Hepatocyte (in vitro differentiated cells): ENCODE measurements around the gene HSF2BP. TPM values are rescaled to one million over a fixed set of nuclear protein-coding genes. Genes with fewer than 3 reads are reported as not detected.

Experiments
- DNase-seq: peaks from one replicate; pipeline ENCODE4 v3.0.0-alpha.2; 2016; ENCODE audit warnings: low spot score
- H2AFZ ChIP-seq: fragments of 200-600 bp; sonication (generic); 2 replicates; pipeline ENCODE4 v1.6.0; 2016; ENCODE audit warnings: antibody characterized with exemption, mild to moderate bottlenecking
- H3K27ac ChIP-seq: fragments of 200-600 bp; sonication (generic); 2 replicates; pipeline ENCODE4 v1.5.1; 2016; ENCODE audit warnings: mild to moderate bottlenecking
- H3K27me3 ChIP-seq: fragments of 200-600 bp; sonication (generic); 2 replicates; pipeline ENCODE4 v1.6.1; 2016
- H3K36me3 ChIP-seq: fragments of 200-600 bp; sonication (generic); replicated peaks from 2 replicates; pipeline ENCODE4 v1.5.1; 2016; ENCODE audit warnings: low read depth; ENCODE audit not compliant: insufficient read depth
- H3K4me1 ChIP-seq: fragments of 200-600 bp; sonication (generic); 2 replicates; pipeline ENCODE4 v1.5.1; 2016; ENCODE audit warnings: mild to moderate bottlenecking, moderate library complexity; ENCODE audit not compliant: insufficient read depth
- H3K4me2 ChIP-seq: fragments of 200-600 bp; sonication (generic); 2 replicates; pipeline ENCODE4 v1.6.0; 2016
- H3K4me3 ChIP-seq: fragments of 200-600 bp; sonication (generic); 2 replicates; pipeline ENCODE4 v1.5.1; 2016; ENCODE audit warnings: mild to moderate bottlenecking
- H3K79me2 ChIP-seq: fragments of 200-600 bp; sonication (generic); 2 replicates; pipeline ENCODE4 v1.6.0; 2017; ENCODE audit warnings: mild to moderate bottlenecking
- H3K9me2 ChIP-seq: fragments of 200-600 bp; sonication (generic); replicated peaks from 2 replicates; pipeline ENCODE4 v1.6.0; 2017; ENCODE audit warnings: mild to moderate bottlenecking; ENCODE audit not compliant: insufficient read depth
- H3K9me3 ChIP-seq: fragments of 200-600 bp; sonication (generic); 2 replicates; pipeline ENCODE4 v1.5.1; 2016; ENCODE audit warnings: low read depth, mild to moderate bottlenecking
- H4K20me1 ChIP-seq: fragments of 200-600 bp; sonication (generic); 2 replicates; pipeline ENCODE4 v1.6.0; 2016; ENCODE audit warnings: mild to moderate bottlenecking; ENCODE audit not compliant: insufficient read depth, poor library complexity, severe bottlenecking
- CTCF ChIP-seq: fragments of 200-600 bp; sonication (generic); IDR thresholded peaks from 2 replicates; pipeline ENCODE4 v1.5.1; 2016; ENCODE audit warnings: antibody characterized with exemption, mild to moderate bottlenecking; ENCODE audit not compliant: poor library complexity
- EZH2 ChIP-seq: fragments of 200-600 bp; sonication (generic); IDR thresholded peaks from 2 replicates; pipeline ENCODE4 v1.6.1; 2016; ENCODE audit warnings: antibody characterized with exemption, mild to moderate bottlenecking, borderline replicate concordance
- EZH2phosphoT487 ChIP-seq: fragments of 200-600 bp; sonication (generic); IDR thresholded peaks from one replicate; pipeline ENCODE4 v1.6.1; 2018; ENCODE audit warnings: antibody characterized with exemption, mild to moderate bottlenecking, low read depth, moderate library complexity; ENCODE audit not compliant: unreplicated experiment, severe bottlenecking
- WGBS: methylation state at CpG from one replicate; pipeline ENCODE4 v1.1.6; 2016; ENCODE audit warnings: low lambda C conversion rate; ENCODE audit errors: missing lambda C conversion rate; 5-methylcytosine and 5-hydroxymethylcytosine counted together
- polyA plus RNA-seq: library from polyadenylated mRNA; unstranded; fragments of >200 nt; fragmentation: Nextera tagmentation; extraction: Ambion mirVana; gene quantifications from 2 replicates; pipeline ENCODE4 v1.2.1, GENCODE V29; 2016
- total RNA-seq: library from RNA; depleted of rRNA; stranded (reverse); fragments of >200 nt; gene quantifications from 2 replicates; pipeline ENCODE4 v1.2.3, GENCODE V29; 2014

The HSF2BP gene
- total and polyA plus RNA-seq, 2 experiments from 2014 or later = 1.3 to 1.4 TPM

- 76% methylated on average over 7 of the region's 7 CpGs for WGBS
- no peaks in the 10 kb centered on the region for H3K9me3 ChIP-seq
- H3K4me1 ChIP-seq = peaks cover 7% of the 10 kb centered on the region
- no peaks in the 10 kb centered on the region for H4K20me1 ChIP-seq
- no peak overlapping the region for H2AFZ ChIP-seq
- H3K79me2 ChIP-seq = no peaks in the 10 kb centered on the region
- peak; percentile 39 for DNase-seq
- no peaks in the 10 kb centered on the region for H3K36me3 ChIP-seq
- H3K4me3 ChIP-seq = no peak overlapping the region
- H3K4me2 ChIP-seq = no peak overlapping the region
- TF ChIP-seq CTCF = no peak
- TF ChIP-seq EZH2phosphoT487 = no peak
- no peaks in the 10 kb centered on the region for H3K27me3 ChIP-seq
- H3K9me2 ChIP-seq = no peaks in the 10 kb centered on the region
- H3K27ac ChIP-seq = peak overlapping the region; percentile 89
Observed at GRCh38 chr21:43639470-43640353, 19.6 kb downstream of the HSF2BP start.

GRCh38 chr21:43637530-43638158 lies 21.6 kb downstream of the HSF2BP start:
- Histone ChIP-seq H2AFZ (no peak overlapping the region), H3K27ac (no peak overlapping the region), H3K4me2 (no peak overlapping the region), H3K9me2 (no peaks in the 10 kb centered on the region), H3K36me3 (no peaks in the 10 kb centered on the region), H3K9me3 (no peaks in the 10 kb centered on the region), H3K27me3 (no peaks in the 10 kb centered on the region), H3K4me1 (peaks cover 4% of the 10 kb centered on the region), H3K79me2 (no peaks in the 10 kb centered on the region), H3K4me3 (no peak overlapping the region), H4K20me1 (no peaks in the 10 kb centered on the region)
- WGBS = 100% methylated on average over 3 of the region's 3 CpGs
- DNase-seq = no peak
- TF ChIP-seq EZH2 (no peak), EZH2phosphoT487 (no peak), CTCF (no peak)

- H3K4me1 ChIP-seq = peaks cover 4% of the 10 kb centered on the region
- 95% methylated on average over 7 of the region's 7 CpGs for WGBS
Observed at GRCh38 chr21:43635436-43635835, 23.9 kb downstream of the HSF2BP start.

More at GRCh38 chr21:43635436-43635835, 23.9 kb downstream of the HSF2BP start:
- Histone ChIP-seq H2AFZ (no peak overlapping the region), H4K20me1 (no peaks in the 10 kb centered on the region), H3K79me2 (no peaks in the 10 kb centered on the region), H3K27me3 (no peaks in the 10 kb centered on the region), H3K9me3 (no peaks in the 10 kb centered on the region), H3K9me2 (no peaks in the 10 kb centered on the region), H3K4me3 (no peak overlapping the region), H3K4me2 (no peak overlapping the region), H3K36me3 (no peaks in the 10 kb centered on the region), H3K27ac (no peak overlapping the region)
- no peak for TF ChIP-seq EZH2phosphoT487
- TF ChIP-seq EZH2 = no peak
- no peak for TF ChIP-seq CTCF
- no peak for DNase-seq
